H1 (cell line): ENCODE data around the gene RFTN2. TPM values are rescaled to one million over a fixed set of nuclear protein-coding genes. Genes with fewer than 3 reads are reported as not detected.

Experiments
- CTCF ChIA-PET: fragments of 300-600 bp; sonication (Branson Sonifier 250); formaldehyde crosslinking; loops from one replicate; lab custom pipeline; 2021; ENCODE audit not compliant: partially characterized antibody; lab: Charles Lee
- POLR2A ChIA-PET: fragments of 300-600 bp; sonication (Branson Sonifier 250); formaldehyde crosslinking; loops from one replicate; lab custom pipeline; 2021; ENCODE audit warnings: inconsistent platforms; ENCODE audit not compliant: partially characterized antibody; lab: Charles Lee
- DNase-seq, 2 experiments: peaks; one replicate each; pipeline versions ENCODE4 v3.0.0 to v3.0.0-alpha.2; 2010 to 2022; ENCODE audit warnings: low spot score in 2 of 2, low read depth in 1 of 2, mixed read lengths in 1 of 2
- FAIRE-seq: peaks from 2 replicates; lab custom pipeline; 2011; peaks lifted over from hg19 to GRCh38; lab: Jason Lieb, UNC
- H2AFZ ChIP-seq: 2 replicates; pipeline ENCODE4 v1.8.1; 2012; ENCODE audit warnings: low read length, inconsistent platforms
- H2AK5ac ChIP-seq: 2 replicates; pipeline ENCODE4 v1.6.1; 2013; ENCODE audit warnings: low read depth, low read length
- H2BK120ac ChIP-seq: replicated peaks from 2 replicates; pipeline ENCODE3; 2013; ENCODE audit warnings: low read depth, low read length, inconsistent platforms
- H2BK12ac ChIP-seq: 2 replicates; pipeline ENCODE4 v1.6.1; 2013; ENCODE audit warnings: low read depth, low read length
- H2BK15ac ChIP-seq: 2 replicates; pipeline ENCODE4 v1.6.1; 2013; ENCODE audit warnings: low read length
- H2BK20ac ChIP-seq: 2 replicates; pipeline ENCODE4 v1.6.1; 2013; ENCODE audit warnings: low read length
- H2BK5ac ChIP-seq: 2 replicates; pipeline ENCODE4 v1.6.1; 2013; ENCODE audit warnings: low read depth, low read length
- H3K14ac ChIP-seq: 2 replicates; pipeline ENCODE4 v1.6.1; 2013; ENCODE audit warnings: inconsistent platforms; ENCODE audit not compliant: insufficient read length
- H3K18ac ChIP-seq: 2 replicates; pipeline ENCODE4 v1.6.1; 2013; ENCODE audit warnings: low read length; ENCODE audit errors: extremely low read depth
- H3K23ac ChIP-seq: 2 replicates; pipeline ENCODE4 v1.6.1; 2013; ENCODE audit warnings: inconsistent platforms; ENCODE audit not compliant: insufficient read length
- H3K23me2 ChIP-seq: 2 replicates; pipeline ENCODE4 v1.6.1; 2013; ENCODE audit warnings: low read depth, low read length
- H3K27ac ChIP-seq: 2 replicates; pipeline ENCODE4 v1.6.1; 2011; ENCODE audit warnings: low read depth, low read length, inconsistent platforms
- H3K27me3 ChIP-seq, 4 experiments: replicated peaks in 1 of 4; 1 replicate in 1 of 4; 2 replicates in 3 of 4; pipeline versions ENCODE4 v1.6.1 to v1.8.1; 2011 to 2013; ENCODE audit warnings: low read length in 3 of 4, mild to moderate bottlenecking in 3 of 4, inconsistent platforms in 2 of 4, mixed read lengths in 2 of 4, moderate library complexity in 1 of 4; ENCODE audit not compliant: control insufficient read depth in 3 of 4, insufficient read depth in 3 of 4; ENCODE audit errors: extremely low read depth in 1 of 4
- H3K36me3 ChIP-seq, 4 experiments: 2 replicates each; pipeline versions ENCODE4 v1.6.1 to v1.8.1; 2011 to 2013; ENCODE audit warnings: mild to moderate bottlenecking in 4 of 4, low read length in 3 of 4, moderate library complexity in 2 of 4, control low read depth in 1 of 4, inconsistent platforms in 1 of 4; ENCODE audit not compliant: insufficient read depth in 4 of 4, control insufficient read depth in 2 of 4
- H3K4ac ChIP-seq: replicated peaks from 2 replicates; pipeline ENCODE3; 2013; ENCODE audit warnings: low read length, low read depth, mixed read lengths, inconsistent platforms; ENCODE audit not compliant: insufficient read length
- H3K4me1 ChIP-seq, 4 experiments: replicated peaks in 1 of 4; 1 replicate in 1 of 4; 2 replicates in 3 of 4; pipeline versions ENCODE4 v1.6.1 to v1.8.1; 2011 to 2013; ENCODE audit warnings: low read length in 3 of 4, inconsistent platforms in 2 of 4, mixed read lengths in 1 of 4; ENCODE audit not compliant: insufficient read depth in 4 of 4, control insufficient read depth in 3 of 4
- H3K4me2 ChIP-seq, 2 experiments: 2 replicates each; pipeline versions ENCODE4 v1.6.1 to v1.8.1; 2011 to 2013; ENCODE audit warnings: low read depth in 2 of 2, low read length in 2 of 2, control low read depth in 1 of 2, inconsistent platforms in 1 of 2, mild to moderate bottlenecking in 1 of 2; ENCODE audit not compliant: insufficient read depth in 1 of 2
- H3K4me3 ChIP-seq, 4 experiments: fragments of 200-600, 300-600 bp in 1 of 4; sonication (generic), shearing (Covaris generic), sonication (Bioruptor Twin) in 1 of 4; 2 replicates each; pipeline versions ENCODE4 v1.5.1 to v1.8.1; 2011 to 2016; ENCODE audit warnings: low read length in 4 of 4, low read depth in 3 of 4, control low read depth in 2 of 4, inconsistent platforms in 2 of 4, mild to moderate bottlenecking in 2 of 4, mixed read lengths in 1 of 4, moderate library complexity in 1 of 4; ENCODE audit not compliant: insufficient read depth in 2 of 4; ENCODE audit errors: extremely low read depth in 1 of 4
- H3K56ac ChIP-seq: replicated peaks from 2 replicates; pipeline ENCODE3; 2013; ENCODE audit warnings: low read depth, mild to moderate bottlenecking, mixed read lengths, low read length, inconsistent platforms; ENCODE audit not compliant: insufficient read length
- H3K79me1 ChIP-seq: 2 replicates; pipeline ENCODE4 v1.6.1; 2013; ENCODE audit warnings: low read depth, low read length, control low read depth
- H3K79me2 ChIP-seq, 2 experiments: 2 replicates each; pipeline versions ENCODE4 v1.6.1 to v1.8.1; 2012 to 2013; ENCODE audit warnings: low read length in 2 of 2, mild to moderate bottlenecking in 2 of 2, inconsistent platforms in 1 of 2; ENCODE audit not compliant: insufficient read depth in 2 of 2, control insufficient read depth in 1 of 2
- H3K9ac ChIP-seq, 4 experiments: replicated peaks in 1 of 4; 1 replicate in 1 of 4; 2 replicates in 3 of 4; pipeline versions ENCODE4 v1.6.1 to v1.8.1; 2011 to 2013; ENCODE audit warnings: low read depth in 3 of 4, low read length in 3 of 4, control low read depth in 2 of 4, mild to moderate bottlenecking in 2 of 4, moderate library complexity in 2 of 4, inconsistent platforms in 1 of 4; ENCODE audit errors: extremely low read depth in 1 of 4
- H3K9me3 ChIP-seq, 2 experiments: 2 replicates each; pipeline versions ENCODE4 v1.6.1 to v1.8.1; 2012 to 2013; ENCODE audit warnings: mild to moderate bottlenecking in 2 of 2, moderate library complexity in 2 of 2, control low read depth in 1 of 2, inconsistent platforms in 1 of 2, low read depth in 1 of 2, low read length in 1 of 2, mixed read lengths in 1 of 2; ENCODE audit not compliant: insufficient read depth in 2 of 2
- H4K20me1 ChIP-seq, 2 experiments: replicated peaks in 1 of 2; 2 replicates each; pipeline versions ENCODE3 to v1.8.1; 2011 to 2013; ENCODE audit warnings: inconsistent platforms in 2 of 2, low read length in 2 of 2, mild to moderate bottlenecking in 1 of 2; ENCODE audit not compliant: insufficient read depth in 2 of 2, control insufficient read depth in 1 of 2
- H4K5ac ChIP-seq: 2 replicates; pipeline ENCODE4 v1.6.1; 2013; ENCODE audit warnings: low read length, low read depth, mixed read lengths, inconsistent platforms; ENCODE audit not compliant: insufficient read length
- H4K8ac ChIP-seq: 2 replicates; pipeline ENCODE4 v1.8.0; 2013; ENCODE audit warnings: mild to moderate bottlenecking, moderate library complexity, low read length, inconsistent platforms; ENCODE audit not compliant: insufficient read depth; ENCODE audit errors: extremely low read depth
- H4K91ac ChIP-seq: replicated peaks from 2 replicates; pipeline ENCODE3; 2013; ENCODE audit warnings: low read length, mixed read lengths, inconsistent platforms; ENCODE audit not compliant: insufficient read length
- HDAC2 ChIP-seq, 2 experiments: fragments of 300-600 bp in 1 of 2; sonication (generic) in 1 of 2; IDR thresholded peaks; 2 replicates each; pipeline ENCODE4 v1.6.1; 2011 to 2012; ENCODE audit warnings: low read depth in 2 of 2, low read length in 2 of 2, mild to moderate bottlenecking in 2 of 2, moderate library complexity in 2 of 2, borderline replicate concordance in 1 of 2, inconsistent platforms in 1 of 2
- KDM1A ChIP-seq: fragments of 200-600, 300-600 bp; sonication (generic); IDR thresholded peaks from 2 replicates; pipeline ENCODE4 v1.7.1; 2016; ENCODE audit warnings: mild to moderate bottlenecking, low read length, borderline replicate concordance
- TAF1 ChIP-seq: IDR thresholded peaks from 2 replicates; pipeline ENCODE4 v1.6.1; 2011; ENCODE audit warnings: mild to moderate bottlenecking, low read depth, low read length
- WGBS, 2 experiments: shearing (Covaris generic) in 1 of 2; methylation state at CpG; one replicate each; pipeline versions ENCODE4 v1.1.6 to v1.1.7; 2013 to 2015; ENCODE audit warnings: low lambda C conversion rate in 2 of 2, mixed read lengths in 2 of 2, inconsistent platforms in 1 of 2, low coverage in 1 of 2, missing lambda C conversion rate in 1 of 2; ENCODE audit not compliant: insufficient replicate concordance in 2 of 2, insufficient coverage in 1 of 2, insufficient read length in 1 of 2; ENCODE audit errors: extremely low coverage in 1 of 2, missing lambda C conversion rate in 1 of 2; 5-methylcytosine and 5-hydroxymethylcytosine counted together
- polyA plus RNA-seq, 7 experiments: library from polyadenylated mRNA; depleted of rRNA in 3 of 7; stranded (reverse) in 5 of 7; unstranded in 2 of 7; fragments of >200 nt in 5 of 7; fragments of 200-250 nt in 2 of 7; gene quantifications; 1 replicate in 5 of 7; 2 replicates in 1 of 7; 4 replicates in 1 of 7; pipeline versions ENCODE4 v1.2.1 to v1.2.3, GENCODE V29; 2011 to 2013; ENCODE audit warnings: missing spikeins in 2 of 7, mixed read lengths in 2 of 7
- total RNA-seq: library from RNA; stranded (reverse); fragmentation: NEBNext Ultra II Directional; extraction: Animal tissue kit (Norgen Biotek cat#: 25700); gene quantifications from 2 replicates; pipeline ENCODE4 v1.2.1, GENCODE V29; 2021

RFTN2 gene
- total and polyA plus RNA-seq, 2 of the 8 experiments (the other 6 are each of a cell fraction or from before 2014, with no cell fraction given), result 2.3 to 2.4 TPM

DNA sequence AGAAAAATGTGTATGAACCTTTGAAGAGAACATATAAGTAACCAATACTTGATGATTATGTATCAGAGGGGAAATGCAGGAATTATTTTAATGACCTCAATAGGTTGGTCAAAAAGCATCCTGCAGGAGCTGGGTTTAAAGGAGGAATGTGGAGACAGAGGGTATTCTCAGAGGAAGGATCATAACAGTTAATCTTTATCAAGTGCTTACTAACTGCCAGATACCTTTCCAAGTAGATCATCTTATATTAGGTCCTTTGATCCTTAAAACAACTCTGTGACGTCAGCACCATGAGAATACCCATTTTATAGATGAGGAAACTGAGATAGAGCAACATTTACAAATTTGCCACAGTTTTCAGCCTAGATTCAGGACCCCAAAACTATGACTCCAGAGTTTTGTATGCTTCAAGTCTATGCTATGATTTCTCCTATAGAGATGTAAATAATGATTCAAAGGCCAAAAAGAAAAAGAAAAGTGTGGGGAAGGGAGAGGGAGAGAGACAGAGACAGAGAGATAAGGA, 3.0 kb downstream of the RFTN2 start:
- H4K20me1 ChIP-seq, result no peaks in the 10 kb centered on the region
- H2BK5ac ChIP-seq, result no peak overlapping the region
- no peak for FAIRE-seq

More for the DNA sequence above, 3.0 kb downstream of the RFTN2 start:
- Histone ChIP-seq H2BK15ac (no peak overlapping the region), H3K79me1 (no peaks in the 10 kb centered on the region), H3K4me1 (peaks cover 0 to 13% (median 9%) of the 10 kb centered on the region in 4 experiments; a peak in 6 of 7 replicates), H3K4me3 (no peak overlapping the region), H4K8ac (no peak overlapping the region), H3K23me2 (no peaks in the 10 kb centered on the region), H2BK120ac (no peak overlapping the region), H3K56ac (peak overlapping the region; percentile 19), H2BK12ac (no peak overlapping the region), H4K91ac (no peak overlapping the region), H3K79me2 (no peaks in the 10 kb centered on the region; a peak in 1 of 4 replicates), H3K27ac (no peak overlapping the region), H3K27me3 (no peaks in the 10 kb centered on the region), H3K36me3 (no peaks in the 10 kb centered on the region), H3K14ac (no peak overlapping the region), H3K18ac (no peak overlapping the region), H3K9me3 (no peaks in the 10 kb centered on the region), H2AK5ac (no peak overlapping the region), H4K5ac (no peak overlapping the region), H3K4ac (no peak overlapping the region), H3K4me2 (no peak overlapping the region), H2AFZ (no peak overlapping the region), H3K9ac (no peak overlapping the region), H3K23ac (no peak overlapping the region), H2BK20ac (no peak overlapping the region)
- 75% methylated on average over 1 of the region's 1 CpG; no CpG with 5 or more reads in 1 of the 2 experiments for WGBS, 2 experiments
- DNase-seq, result no peak
- no peak for TF ChIP-seq TAF1
- peak; percentile 79; the same call in 1 of the 2 replicates for TF ChIP-seq KDM1A
- peak in 1 of 2 experiments; percentile 65; a peak in 1 of 4 replicates for TF ChIP-seq HDAC2 (IDR thresholded peaks at IDR 0.05; ENCODE audit: borderline replicate concordance in 1 of 2, low read depth in 2 of 2, low read length in 2 of 2)
- ChIA-PET POLR2A (no interaction called here), CTCF (interaction anchor here (1.0 to 1.3 kb wide), 2 partner anchors 35 to 37 kb away, joined by 3 read pairs; no protein-coding TSS in a partner anchor)
